ENCODE measurements around the gene GLB1L2. TPM values are rescaled to one million over a fixed set of nuclear protein-coding genes. Genes with fewer than 3 reads are reported as not detected.

Gene GLB1L2
- total RNA-seq, 3 donors from 2014 or later (not counting 1 experiment from before 2014, with no cell fraction given), result 0.57 to 3.3 (median 0.61) TPM

GRCh38 chr11:134360050-134360835 is 28.5 kb downstream of the GLB1L2 start:
- TF ChIP-seq CTCF (IDR thresholded peaks at IDR 0.05), result peak; percentile 96
- H3K36me3 Mint-ChIP-seq, result no peaks in the 10 kb centered on the region
- H3K4me1 Mint-ChIP-seq, result peaks cover 10 to 21% of the 10 kb centered on the region in 2 donors
- intact Hi-C loops (cut with micrococcal nuclease), result loop anchor here (5.0 kb wide), 2 partner anchors 297 to 367 kb away; no protein-coding TSS in a partner anchor
- H3K9me3 Mint-ChIP-seq, result no peaks in the 10 kb centered on the region
- H3K36me3 ChIP-seq (ENCODE audit: control insufficient read depth, insufficient read depth, low read length), result no peaks in the 10 kb centered on the region
- WGBS (ENCODE audit: insufficient coverage), result 9% methylated on average over 28 of the region's 30 CpGs
- peak; percentile 86 to 99 (median 99) for ATAC-seq
- no peaks in the 10 kb centered on the region for H3K9me3 ChIP-seq (ENCODE audit: control insufficient read depth, insufficient read depth, low read length)
- H3K27ac ChIP-seq (ENCODE audit: low read length), result no peak overlapping the region
- peak overlapping the region; percentile 64 for H3K4me3 Mint-ChIP-seq
- no peak overlapping the region for H3K4me3 ChIP-seq (ENCODE audit: low read length)
- no peaks in the 10 kb centered on the region for H3K27me3 ChIP-seq (ENCODE audit: control insufficient read depth, insufficient read depth, low read length)
- peaks cover 12% of the 10 kb centered on the region for H3K4me1 ChIP-seq (ENCODE audit: control insufficient read depth, insufficient read depth, low read length)
- peaks cover 13 to 38% of the 10 kb centered on the region in 2 donors for H3K27me3 Mint-ChIP-seq (ENCODE audit: low read depth in 2 of 2)
- DNase-seq, result peak; percentile 79 to 82
- peak overlapping the region; percentile 43 to 80 for H3K27ac Mint-ChIP-seq

- ATAC-seq, result no peak
- Histone ChIP-seq H3K27me3 (ENCODE audit: control insufficient read depth, insufficient read depth, low read length) (no peaks in the 10 kb centered on the region), H3K9me3 (ENCODE audit: control insufficient read depth, insufficient read depth, low read length) (no peaks in the 10 kb centered on the region), H3K27ac (ENCODE audit: low read length) (no peak overlapping the region), H3K36me3 (ENCODE audit: control insufficient read depth, insufficient read depth, low read length) (no peaks in the 10 kb centered on the region), H3K4me3 (ENCODE audit: low read length) (no peak overlapping the region), H3K4me1 (ENCODE audit: control insufficient read depth, insufficient read depth, low read length) (peaks cover 12% of the 10 kb centered on the region)
- peaks cover 10 to 21% of the 10 kb centered on the region in 2 donors for H3K4me1 Mint-ChIP-seq
- H3K27ac Mint-ChIP-seq, result peak overlapping the region in 1 of 2 donors; percentile 39
- 77% methylated on average over 26 of the region's 26 CpGs for WGBS (ENCODE audit: insufficient coverage)
- no peak overlapping the region for H3K4me3 Mint-ChIP-seq
- no peaks in the 10 kb centered on the region for H3K9me3 Mint-ChIP-seq
- TF ChIP-seq CTCF (IDR thresholded peaks at IDR 0.05), result no peak
- DNase-seq, result no peak
- intact Hi-C loops (cut with micrococcal nuclease), result loop anchor here (5.0 kb wide), 2 partner anchors 296 to 366 kb away; no protein-coding TSS in a partner anchor
- no peaks in the 10 kb centered on the region for H3K36me3 Mint-ChIP-seq
- peaks cover 13 to 29% of the 10 kb centered on the region in 2 donors for H3K27me3 Mint-ChIP-seq (ENCODE audit: low read depth in 2 of 2)
Observed at GRCh38 chr11:134361661-134362060, 29.9 kb downstream of the GLB1L2 start.

GRCh38 chr11:134362192-134362901 is 30.6 kb downstream of the GLB1L2 start:
- Mint-ChIP-seq H3K4me1 (peaks cover 10 to 21% of the 10 kb centered on the region in 2 donors), H3K36me3 (no peaks in the 10 kb centered on the region), H3K27me3 (ENCODE audit: low read depth in 2 of 2) (peaks cover 13 to 22% of the 10 kb centered on the region in 2 donors), H3K27ac (peak overlapping the region in 1 of 2 donors; percentile 39), H3K9me3 (no peaks in the 10 kb centered on the region), H3K4me3 (no peak overlapping the region)
- Histone ChIP-seq H3K36me3 (ENCODE audit: control insufficient read depth, insufficient read depth, low read length) (no peaks in the 10 kb centered on the region), H3K4me1 (ENCODE audit: control insufficient read depth, insufficient read depth, low read length) (peaks cover 12% of the 10 kb centered on the region), H3K4me3 (ENCODE audit: low read length) (no peak overlapping the region), H3K9me3 (ENCODE audit: control insufficient read depth, insufficient read depth, low read length) (no peaks in the 10 kb centered on the region), H3K27ac (ENCODE audit: low read length) (no peak overlapping the region), H3K27me3 (ENCODE audit: control insufficient read depth, insufficient read depth, low read length) (no peaks in the 10 kb centered on the region)
- no peak for DNase-seq
- no peak for ATAC-seq
- intact Hi-C loops (cut with micrococcal nuclease), result loop anchor here (5.0 kb wide), 2 partner anchors 295 to 365 kb away; no protein-coding TSS in a partner anchor
- no peak for TF ChIP-seq CTCF (IDR thresholded peaks at IDR 0.05)
- 92% methylated on average over 29 of the region's 32 CpGs for WGBS (ENCODE audit: insufficient coverage)

Data from natural killer cell (primary cell).